ENCODE results near the gene PEAK1.

PEAK1 gene

GRCh38 chr15:77384589-77385359 is 35.1 kb downstream of the PEAK1 start:
- TF ChIP-seq, protein P1, sequence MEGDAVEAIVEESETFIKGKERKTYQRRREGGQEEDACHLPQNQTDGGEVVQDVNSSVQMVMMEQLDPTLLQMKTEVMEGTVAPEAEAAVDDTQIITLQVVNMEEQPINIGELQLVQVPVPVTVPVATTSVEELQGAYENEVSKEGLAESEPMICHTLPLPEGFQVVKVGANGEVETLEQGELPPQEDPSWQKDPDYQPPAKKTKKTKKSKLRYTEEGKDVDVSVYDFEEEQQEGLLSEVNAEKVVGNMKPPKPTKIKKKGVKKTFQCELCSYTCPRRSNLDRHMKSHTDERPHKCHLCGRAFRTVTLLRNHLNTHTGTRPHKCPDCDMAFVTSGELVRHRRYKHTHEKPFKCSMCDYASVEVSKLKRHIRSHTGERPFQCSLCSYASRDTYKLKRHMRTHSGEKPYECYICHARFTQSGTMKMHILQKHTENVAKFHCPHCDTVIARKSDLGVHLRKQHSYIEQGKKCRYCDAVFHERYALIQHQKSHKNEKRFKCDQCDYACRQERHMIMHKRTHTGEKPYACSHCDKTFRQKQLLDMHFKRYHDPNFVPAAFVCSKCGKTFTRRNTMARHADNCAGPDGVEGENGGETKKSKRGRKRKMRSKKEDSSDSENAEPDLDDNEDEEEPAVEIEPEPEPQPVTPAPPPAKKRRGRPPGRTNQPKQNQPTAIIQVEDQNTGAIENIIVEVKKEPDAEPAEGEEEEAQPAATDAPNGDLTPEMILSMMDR (IDR thresholded peaks at IDR 0.05; ENCODE audit: low read depth, low read length) = no peak
- no peak for DNase-seq (ENCODE audit: extremely low read depth, low read depth)

- DNase-seq (ENCODE audit: extremely low read depth, low read depth) = no peak
- TF ChIP-seq, protein P1 (IDR thresholded peaks at IDR 0.05; ENCODE audit: low read depth, low read length) = no peak
These were observed 35.8 kb downstream of the PEAK1 start for GRCh38 chr15:77384086-77384485.

- DNase-seq (ENCODE audit: extremely low read depth, low read depth) = no peak
- TF ChIP-seq, protein P1 (IDR thresholded peaks at IDR 0.05; ENCODE audit: low read depth, low read length) = no peak
These were observed 39.9 kb downstream of the PEAK1 start for GRCh38 chr15:77380033-77380432.

- no peak for DNase-seq (ENCODE audit: extremely low read depth, low read depth)
- TF ChIP-seq, protein P1 (IDR thresholded peaks at IDR 0.05; ENCODE audit: low read depth, low read length) = no peak
These were observed 43.1 kb downstream of the PEAK1 start for GRCh38 chr15:77376770-77377169.

- TF ChIP-seq, protein P1 (IDR thresholded peaks at IDR 0.05; ENCODE audit: low read depth, low read length) = no peak
- no peak for DNase-seq (ENCODE audit: extremely low read depth, low read depth)
These were observed 44.8 kb downstream of the PEAK1 start for GRCh38 chr15:77375133-77375532.

DNA sequence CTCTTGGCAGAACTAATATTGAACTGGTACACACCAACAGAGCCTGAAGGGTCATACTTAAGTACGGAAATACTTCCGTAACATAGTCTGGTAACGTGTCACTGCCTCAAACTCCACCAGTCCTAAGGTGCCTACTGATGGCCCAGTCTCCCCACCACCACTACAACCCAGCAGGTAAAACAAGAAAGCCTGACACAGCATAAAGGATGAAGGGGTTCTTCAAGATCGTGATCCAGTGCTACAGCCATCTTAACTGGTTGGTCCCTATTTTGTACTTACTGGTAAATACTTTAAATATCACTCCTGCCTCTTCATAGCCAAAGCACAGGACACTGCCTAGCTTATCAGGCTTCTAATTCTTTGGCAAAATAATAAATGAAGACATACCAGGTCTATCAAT is 46.5 kb downstream of the PEAK1 start:
- no peak for DNase-seq (ENCODE audit: extremely low read depth, low read depth)
- TF ChIP-seq, protein P1 (IDR thresholded peaks at IDR 0.05; ENCODE audit: low read depth, low read length) = no peak

- DNase-seq (ENCODE audit: extremely low read depth, low read depth) = no peak
- TF ChIP-seq, protein P1 (IDR thresholded peaks at IDR 0.05; ENCODE audit: low read depth, low read length) = no peak
These were observed 47.9 kb downstream of the PEAK1 start for GRCh38 chr15:77371850-77372563.
